Hematopoietic multipotent progenitor cell treated with erythropoietin and hydrocortisone succinate and interleukin-3 and kit ligand, for 17 days (in vitro differentiated cells): ENCODE results near the gene SLC25A44.
"Not testable (repeated sequence)": the region's sequence is repeated elsewhere in the genome, so short reads cannot be mapped to it uniquely, and the experiment has no call there.

ENCODE experiments used
- DNase-seq: peaks from one replicate; pipeline ENCODE4 v3.0.0-alpha.2; 2015; ENCODE audit warnings: low spot score

Gene SLC25A44

GRCh38 chr1:156204686-156205085, 10.8 kb downstream of the SLC25A44 start:
- no peak for DNase-seq

- no peak for DNase-seq
Observed at GRCh38 chr1:156211243-156211642, 17.3 kb downstream of the SLC25A44 start.

- no peak for DNase-seq
Observed at GRCh38 chr1:156212130-156212529, 18.2 kb downstream of the SLC25A44 start.

GRCh38 chr1:156212833-156213643, 19.1 kb downstream of the SLC25A44 start, which contains the start of gene PMF1:
TSS of gene PMF1 (plus strand) at chr1:156213007. CDS start at chr1:156213016, 9 bp downstream.
- DNase-seq: peak; percentile 93

GRCh38 chr1:156213644-156213966, 19.7 kb downstream of the SLC25A44 start:
- DNase-seq: no peak

GRCh38 chr1:156214024-156214748, 20.3 kb downstream of the SLC25A44 start:
- DNase-seq: no peak

- DNase-seq: not testable (repeated sequence)
Observed at GRCh38 chr1:156216361-156217086, 22.6 kb downstream of the SLC25A44 start.

GRCh38 chr1:156217871-156218270, 24.0 kb downstream of the SLC25A44 start:
- no peak for DNase-seq

- no peak for DNase-seq
Observed at GRCh38 chr1:156220226-156220625, 26.3 kb downstream of the SLC25A44 start.

GRCh38 chr1:156221986-156222692, 28.2 kb downstream of the SLC25A44 start:
- no peak for DNase-seq

GRCh38 chr1:156225677-156226014, 31.7 kb downstream of the SLC25A44 start:
- no peak for DNase-seq

GRCh38 chr1:156226116-156226538, 32.2 kb downstream of the SLC25A44 start:
- no peak for DNase-seq

GRCh38 chr1:156226782-156227181, 32.9 kb downstream of the SLC25A44 start:
- no peak for DNase-seq

GRCh38 chr1:156228501-156228900, 34.6 kb downstream of the SLC25A44 start:
- DNase-seq: no peak

GRCh38 chr1:156229809-156230472, 36.0 kb downstream of the SLC25A44 start:
- peak; percentile 55 for DNase-seq

GRCh38 chr1:156230473-156230837, 36.6 kb downstream of the SLC25A44 start:
- no peak for DNase-seq

- DNase-seq: no peak
Observed at GRCh38 chr1:156232201-156232894, 38.4 kb downstream of the SLC25A44 start.

GRCh38 chr1:156233426-156234127, 39.7 kb downstream of the SLC25A44 start:
- DNase-seq: no peak

GRCh38 chr1:156236164-156236563, 42.3 kb downstream of the SLC25A44 start:
- DNase-seq: no peak

GRCh38 chr1:156238248-156238647, 44.3 kb downstream of the SLC25A44 start:
- DNase-seq: no peak
